H9 (cell line): ENCODE results near the gene SRD5A3. TPM values are rescaled to one million over a fixed set of nuclear protein-coding genes. Genes with fewer than 3 reads are reported as not detected.

Source experiments
- DNase-seq: peaks from one replicate; pipeline ENCODE4 v3.0.0-alpha.2; 2017
- H2AFZ ChIP-seq: one replicate; pipeline ENCODE4 v1.6.1; 2013; ENCODE audit warnings: mild to moderate bottlenecking, low read length, control low read depth, moderate library complexity
- H2AK5ac ChIP-seq: 2 replicates; pipeline ENCODE4 v1.6.1; 2013; ENCODE audit warnings: low read length, control low read depth, mixed read lengths; ENCODE audit not compliant: insufficient read length
- H2BK120ac ChIP-seq: one replicate; pipeline ENCODE4 v1.6.1; 2013; ENCODE audit warnings: low read depth, mild to moderate bottlenecking, low read length, control low read depth, inconsistent platforms; ENCODE audit not compliant: poor library complexity, severe bottlenecking
- H2BK12ac ChIP-seq: 2 replicates; pipeline ENCODE4 v1.6.1; 2013; ENCODE audit warnings: low read length, control low read depth, mixed read lengths, low read depth; ENCODE audit not compliant: insufficient read length
- H2BK15ac ChIP-seq: 2 replicates; pipeline ENCODE4 v1.6.1; 2013; ENCODE audit warnings: low read depth, low read length, control low read depth
- H2BK20ac ChIP-seq: one replicate; pipeline ENCODE4 v1.6.1; 2013; ENCODE audit warnings: low read depth, mild to moderate bottlenecking, low read length, control low read depth, inconsistent platforms; ENCODE audit not compliant: poor library complexity, severe bottlenecking
- H2BK5ac ChIP-seq: 2 replicates; pipeline ENCODE4 v1.6.1; 2013; ENCODE audit warnings: low read length, control low read depth, mixed read lengths; ENCODE audit not compliant: insufficient read length
- H3K14ac ChIP-seq: 2 replicates; pipeline ENCODE4 v1.6.1; 2013; ENCODE audit warnings: low read length, control low read depth; ENCODE audit not compliant: insufficient read depth
- H3K18ac ChIP-seq: 2 replicates; pipeline ENCODE4 v1.6.1; 2013; ENCODE audit warnings: low read depth, mild to moderate bottlenecking, mixed read lengths, low read length, control low read depth; ENCODE audit not compliant: insufficient read length
- H3K23ac ChIP-seq: 2 replicates; pipeline ENCODE4 v1.6.1; 2013; ENCODE audit warnings: low read length, control low read depth, mixed read lengths, low read depth; ENCODE audit not compliant: insufficient read length
- H3K23me2 ChIP-seq: 2 replicates; pipeline ENCODE4 v1.6.1; 2013; ENCODE audit warnings: low read depth, mild to moderate bottlenecking, mixed read lengths, low read length, control low read depth; ENCODE audit not compliant: insufficient read length, poor library complexity, severe bottlenecking
- H3K27ac ChIP-seq: 2 replicates; pipeline ENCODE4 v1.5.1; 2013; ENCODE audit warnings: low read length, control low read depth, mixed read lengths, low read depth; ENCODE audit not compliant: insufficient read length
- H3K27me3 ChIP-seq: 2 replicates; pipeline ENCODE4 v1.6.1; 2013; ENCODE audit warnings: low read length, control low read depth, inconsistent platforms; ENCODE audit not compliant: insufficient read depth
- H3K4ac ChIP-seq: 2 replicates; pipeline ENCODE4 v1.6.1; 2013; ENCODE audit warnings: low read depth, mild to moderate bottlenecking, control low read depth, inconsistent platforms, low read length, moderate library complexity
- H3K4me1 ChIP-seq: 2 replicates; pipeline ENCODE4 v1.6.1; 2013; ENCODE audit warnings: low read length, control low read depth, inconsistent platforms; ENCODE audit not compliant: insufficient read depth
- H3K4me2 ChIP-seq: 2 replicates; pipeline ENCODE4 v1.6.1; 2013; ENCODE audit warnings: low read length, control low read depth, mixed read lengths; ENCODE audit not compliant: insufficient read length, insufficient read depth
- H3K56ac ChIP-seq: 2 replicates; pipeline ENCODE4 v1.6.1; 2013; ENCODE audit warnings: low read depth, mild to moderate bottlenecking, mixed read lengths, low read length, control low read depth; ENCODE audit not compliant: insufficient read length
- H3K79me1 ChIP-seq: 2 replicates; pipeline ENCODE4 v1.6.1; 2013; ENCODE audit warnings: low read depth, mild to moderate bottlenecking, moderate library complexity, low read length, control low read depth, inconsistent platforms; ENCODE audit not compliant: insufficient read depth, poor library complexity, severe bottlenecking
- H3K79me2 ChIP-seq: 2 replicates; pipeline ENCODE4 v1.6.1; 2013; ENCODE audit warnings: low read length, control low read depth, inconsistent platforms; ENCODE audit not compliant: insufficient read depth
- H3K9ac ChIP-seq: 2 replicates; pipeline ENCODE4 v1.6.1; 2013; ENCODE audit warnings: low read length, control low read depth, mixed read lengths; ENCODE audit not compliant: insufficient read length; ENCODE audit errors: extremely low read depth
- H3K9me3 ChIP-seq: one replicate; pipeline ENCODE4 v1.6.1; 2013; ENCODE audit warnings: low read depth, low read length, inconsistent platforms; ENCODE audit not compliant: control insufficient read depth
- H3T11ph ChIP-seq: one replicate; pipeline ENCODE4 v1.6.1; 2013; ENCODE audit warnings: mild to moderate bottlenecking, low read length, control low read depth, inconsistent platforms
- H4K20me1 ChIP-seq: one replicate; pipeline ENCODE4 v1.6.1; 2013; ENCODE audit not compliant: control insufficient read depth, insufficient read length, insufficient read depth
- H4K5ac ChIP-seq: 2 replicates; pipeline ENCODE4 v1.6.1; 2013; ENCODE audit warnings: low read depth, mild to moderate bottlenecking, mixed read lengths, low read length, control low read depth; ENCODE audit not compliant: insufficient read length
- H4K8ac ChIP-seq: replicated peaks from 2 replicates; pipeline ENCODE4 v1.6.1; 2013; ENCODE audit warnings: low read length, control low read depth, mixed read lengths, low read depth; ENCODE audit not compliant: insufficient read length
- H4K91ac ChIP-seq: 2 replicates; pipeline ENCODE4 v1.6.1; 2013; ENCODE audit warnings: low read depth, mild to moderate bottlenecking, moderate library complexity, mixed read lengths, low read length, control low read depth; ENCODE audit not compliant: insufficient read length
- H3K27ac Mint-ChIP-seq, 3 experiments: 2 replicates in 2 of 3; 3 replicates in 1 of 3; pipeline ENCODE4 v1.8.0; 2020 to 2021; ENCODE audit warnings: mixed read lengths in 3 of 3, mild to moderate bottlenecking in 1 of 3, moderate library complexity in 1 of 3
- H3K27me3 Mint-ChIP-seq: 2 replicates; pipeline ENCODE4 v1.8.0; 2021; ENCODE audit warnings: low read depth, mild to moderate bottlenecking, moderate library complexity, mixed read lengths
- H3K36me3 Mint-ChIP-seq, 3 experiments: 2 replicates in 2 of 3; 3 replicates in 1 of 3; pipeline ENCODE4 v1.8.0; 2020 to 2021; ENCODE audit warnings: low read depth in 3 of 3, mixed read lengths in 3 of 3; ENCODE audit not compliant: insufficient read depth in 1 of 3
- H3K4me1 Mint-ChIP-seq, 2 experiments: 2 replicates each; pipeline ENCODE4 v1.8.0; 2020; ENCODE audit warnings: mixed read lengths in 2 of 2
- H3K4me3 Mint-ChIP-seq, 2 experiments: 2 replicates in 1 of 2; 3 replicates in 1 of 2; pipeline ENCODE4 v1.8.0; 2020 to 2021; ENCODE audit warnings: mild to moderate bottlenecking in 2 of 2, mixed read lengths in 2 of 2, moderate library complexity in 1 of 2
- H3K9me3 Mint-ChIP-seq, 2 experiments: 2 replicates in 1 of 2; 3 replicates in 1 of 2; pipeline ENCODE4 v1.8.0; 2020; ENCODE audit warnings: mild to moderate bottlenecking in 2 of 2, mixed read lengths in 2 of 2, moderate library complexity in 1 of 2
- WGBS: extraction: QIAGEN DNeasy Blood & Tissue Kit; methylation state at CpG from one replicate; pipeline ENCODE4 v1.1.7; 2013; ENCODE audit warnings: missing lambda C conversion rate, low lambda C conversion rate, mixed read lengths; ENCODE audit not compliant: insufficient read length; ENCODE audit errors: extremely low coverage; 5-methylcytosine and 5-hydroxymethylcytosine counted together
- total RNA-seq: library from RNA; stranded (reverse); gene quantifications from 2 replicates; pipeline ENCODE4 v1.2.1, GENCODE V29; 2021
- TF ChIP-seq, protein P1 (sequence below): fragments of 200-600 bp; sonication (generic); conservative IDR thresholded peaks from 3 replicates; pipeline ENCODE4 v1.8.0; 2021; ENCODE audit warnings: antibody characterized with exemption, mild to moderate bottlenecking

The SRD5A3 gene
- total RNA-seq, 1 experiment from 2014 or later = 35.0 TPM

- H3K9ac ChIP-seq = no peak overlapping the region
Observed at GRCh38 chr4:55372259-55372658, 26.2 kb downstream of the SRD5A3 start.

More at GRCh38 chr4:55372259-55372658, 26.2 kb downstream of the SRD5A3 start:
- Histone ChIP-seq H4K5ac (no peak overlapping the region), H2AK5ac (no peak overlapping the region), H3K4me2 (no peak overlapping the region), H3K4me1 (no peaks in the 10 kb centered on the region), H3K56ac (no peak overlapping the region), H3K18ac (no peak overlapping the region), H3T11ph (no peak overlapping the region), H4K20me1 (no peaks in the 10 kb centered on the region), H4K8ac (no peak overlapping the region), H2BK120ac (no peak overlapping the region), H3K27ac (no peak overlapping the region), H2AFZ (no peak overlapping the region), H2BK5ac (no peak overlapping the region), H3K9me3 (no peaks in the 10 kb centered on the region), H3K27me3 (no peaks in the 10 kb centered on the region), H3K79me2 (no peaks in the 10 kb centered on the region), H2BK15ac (no peak overlapping the region), H3K23me2 (no peaks in the 10 kb centered on the region), H3K4ac (no peak overlapping the region), H3K79me1 (no peaks in the 10 kb centered on the region), H2BK12ac (no peak overlapping the region), H3K23ac (no peak overlapping the region), H4K91ac (no peak overlapping the region), H3K14ac (no peak overlapping the region), H2BK20ac (no peak overlapping the region)
- peak overlapping the region in 1 of 3 experiments; percentile 49; a peak in 1 of 7 replicates for H3K27ac Mint-ChIP-seq
- TF ChIP-seq, protein P1, sequence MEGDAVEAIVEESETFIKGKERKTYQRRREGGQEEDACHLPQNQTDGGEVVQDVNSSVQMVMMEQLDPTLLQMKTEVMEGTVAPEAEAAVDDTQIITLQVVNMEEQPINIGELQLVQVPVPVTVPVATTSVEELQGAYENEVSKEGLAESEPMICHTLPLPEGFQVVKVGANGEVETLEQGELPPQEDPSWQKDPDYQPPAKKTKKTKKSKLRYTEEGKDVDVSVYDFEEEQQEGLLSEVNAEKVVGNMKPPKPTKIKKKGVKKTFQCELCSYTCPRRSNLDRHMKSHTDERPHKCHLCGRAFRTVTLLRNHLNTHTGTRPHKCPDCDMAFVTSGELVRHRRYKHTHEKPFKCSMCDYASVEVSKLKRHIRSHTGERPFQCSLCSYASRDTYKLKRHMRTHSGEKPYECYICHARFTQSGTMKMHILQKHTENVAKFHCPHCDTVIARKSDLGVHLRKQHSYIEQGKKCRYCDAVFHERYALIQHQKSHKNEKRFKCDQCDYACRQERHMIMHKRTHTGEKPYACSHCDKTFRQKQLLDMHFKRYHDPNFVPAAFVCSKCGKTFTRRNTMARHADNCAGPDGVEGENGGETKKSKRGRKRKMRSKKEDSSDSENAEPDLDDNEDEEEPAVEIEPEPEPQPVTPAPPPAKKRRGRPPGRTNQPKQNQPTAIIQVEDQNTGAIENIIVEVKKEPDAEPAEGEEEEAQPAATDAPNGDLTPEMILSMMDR = no peak
- H3K4me1 Mint-ChIP-seq = peaks cover under 1 to 4% of the 10 kb centered on the region in 2 experiments; a peak in 3 of 4 replicates
- H3K36me3 Mint-ChIP-seq = peaks cover 2 to 23% (median 13%) of the 10 kb centered on the region in 3 experiments; a peak in 5 of 7 replicates
- no peaks in the 10 kb centered on the region for H3K27me3 Mint-ChIP-seq
- no peak overlapping the region for H3K4me3 Mint-ChIP-seq
- H3K9me3 Mint-ChIP-seq = no peaks in the 10 kb centered on the region
- no CpG with 5 or more reads among the region's 7 CpGs for WGBS
- DNase-seq = no peak
